Iris pigment epithelial cell (primary cell): Measurements from ENCODE around the gene NRG2.

Experiments
- DNase-seq: peaks from one replicate; pipeline ENCODE4 v3.0.0-alpha.2; 2011; ENCODE audit warnings: low read depth

NRG2 gene

DNA sequence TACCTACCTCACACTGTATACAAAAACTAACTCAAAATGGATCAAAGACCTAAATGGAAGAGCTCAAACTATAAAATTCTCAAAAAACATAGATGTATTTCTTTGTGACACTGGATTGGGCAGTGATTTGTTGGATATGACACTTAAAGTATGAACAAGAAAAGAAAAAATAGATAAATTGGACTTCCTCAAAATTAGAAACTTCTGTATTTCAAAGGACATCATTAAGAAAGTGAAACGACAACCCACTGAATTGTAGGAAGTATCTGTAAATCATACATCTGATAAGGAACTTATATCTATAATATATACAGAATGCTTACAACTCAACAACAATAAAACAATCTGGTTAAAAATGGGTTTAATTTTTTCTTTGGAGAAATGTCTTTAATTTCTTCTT, 96.7 kb downstream of the NRG2 start:
- DNase-seq, result no peak

DNA sequence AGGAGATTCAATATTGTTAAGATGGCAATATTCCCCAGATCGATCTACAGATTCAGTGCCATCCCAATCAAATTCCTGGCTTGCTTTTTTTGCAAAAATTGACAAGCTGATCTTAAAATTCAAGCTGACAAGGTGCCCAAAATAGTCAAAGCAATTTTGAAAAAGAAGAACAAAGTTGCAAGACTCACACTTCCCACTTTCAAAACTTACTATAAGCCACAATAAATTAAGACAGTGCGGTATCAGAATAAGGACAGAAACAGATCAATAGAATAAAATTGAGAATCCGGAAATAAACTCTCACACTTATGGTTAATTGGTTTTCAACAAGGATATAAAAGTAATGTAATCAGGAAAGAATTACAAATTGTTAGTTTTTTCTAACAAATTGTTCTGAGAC, 97.1 kb downstream of the NRG2 start:
- no peak for DNase-seq

GRCh38 chr5:139942243-139942642, 100.9 kb downstream of the NRG2 start:
- no peak for DNase-seq

DNA sequence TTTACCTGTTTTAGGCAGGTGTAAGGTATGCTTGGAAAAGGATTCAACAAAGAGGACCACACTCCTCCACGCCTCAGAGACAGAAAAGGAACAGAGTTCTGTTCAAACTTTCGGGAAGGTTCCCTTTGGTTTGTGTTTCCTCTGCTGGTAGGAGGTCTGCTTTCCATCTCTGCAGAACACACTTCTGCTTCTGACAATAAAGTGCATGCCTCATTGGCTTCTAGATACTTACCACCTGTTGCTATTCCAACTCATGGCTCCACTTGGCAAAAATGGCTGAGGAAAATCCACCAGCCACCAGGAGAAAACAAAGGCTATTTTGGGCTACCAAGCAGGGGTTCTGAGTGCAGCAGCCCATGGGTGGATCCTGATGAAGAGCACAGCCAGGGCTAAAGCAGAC, 112.7 kb downstream of the NRG2 start:
- no peak for DNase-seq

- no peak for DNase-seq
These were observed 116.1 kb downstream of the NRG2 start for GRCh38 chr5:139926797-139927503.

DNA sequence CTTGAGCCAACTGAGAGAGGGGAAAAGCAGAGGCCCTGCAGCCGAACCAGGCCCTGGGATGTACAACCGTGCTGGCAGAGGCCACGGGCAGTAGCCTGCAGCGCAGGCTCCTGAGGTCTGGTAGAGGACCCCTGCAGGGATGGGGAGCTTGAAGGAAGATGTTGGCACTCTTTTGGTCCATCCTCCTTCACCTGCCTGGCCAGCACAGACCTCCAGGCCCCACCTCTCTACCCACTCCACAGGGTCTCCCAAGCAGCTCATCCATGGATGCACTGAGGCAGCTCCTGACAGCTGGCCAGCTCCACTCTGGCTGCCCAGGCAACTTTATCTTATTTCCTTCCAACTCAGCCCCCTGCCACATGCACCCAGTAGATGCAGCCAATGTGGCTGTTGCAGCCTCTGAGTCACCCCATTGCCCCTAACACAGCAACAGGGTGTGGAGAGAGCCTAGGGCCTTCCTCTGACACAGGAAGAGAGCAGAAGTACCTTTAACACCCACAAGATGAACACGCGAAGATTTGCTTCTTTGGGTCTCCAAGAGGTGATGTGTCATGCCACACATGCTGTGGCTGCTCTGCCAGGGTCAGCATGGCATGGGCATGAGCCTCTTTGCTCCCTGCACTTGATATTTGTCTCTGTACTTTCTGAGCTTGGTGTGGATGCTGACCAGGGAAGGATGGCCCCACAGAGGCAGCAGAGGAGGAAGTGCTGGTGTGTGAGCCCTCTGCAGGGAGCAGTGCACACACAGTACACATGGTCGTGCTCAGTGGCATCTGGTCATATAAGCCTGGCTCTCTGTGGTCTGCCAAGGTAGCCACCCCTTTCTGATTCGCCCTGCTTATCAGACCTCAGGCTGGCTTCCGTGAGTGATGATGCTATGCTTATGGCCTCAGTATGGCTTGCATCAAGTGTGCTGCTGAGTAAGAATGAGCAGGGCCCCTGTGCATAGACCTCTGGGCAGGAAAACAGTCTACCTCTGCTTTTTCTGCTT, 117.2 kb downstream of the NRG2 start:
- no peak for DNase-seq

GRCh38 chr5:139925216-139925562, 117.9 kb downstream of the NRG2 start:
- no peak for DNase-seq

GRCh38 chr5:139924294-139925215, 118.5 kb downstream of the NRG2 start:
- no peak for DNase-seq

GRCh38 chr5:139919308-139919707, 123.8 kb downstream of the NRG2 start:
- peak; percentile 5 for DNase-seq

GRCh38 chr5:139915834-139916233, 127.3 kb downstream of the NRG2 start:
- DNase-seq, result no peak

DNA sequence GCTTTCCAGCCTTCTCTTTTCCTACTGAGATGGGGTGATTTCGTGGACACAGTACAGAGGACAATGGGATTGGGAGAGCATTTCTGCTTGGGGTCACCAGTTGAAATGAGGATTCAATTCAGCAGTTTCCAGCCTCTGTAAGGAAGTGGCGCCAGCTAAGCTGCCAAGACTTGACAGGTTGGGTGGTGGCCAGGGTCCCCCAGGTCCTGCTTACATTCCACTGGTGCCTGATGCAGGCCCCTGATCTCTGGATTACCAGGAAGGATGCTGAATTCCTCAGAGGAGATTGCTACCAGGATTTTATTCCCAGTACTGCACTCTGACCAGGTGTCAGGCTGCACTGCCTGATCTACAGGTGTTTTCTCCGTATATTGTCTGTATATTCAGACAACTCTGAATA, 127.8 kb downstream of the NRG2 start:
- no peak for DNase-seq

DNA sequence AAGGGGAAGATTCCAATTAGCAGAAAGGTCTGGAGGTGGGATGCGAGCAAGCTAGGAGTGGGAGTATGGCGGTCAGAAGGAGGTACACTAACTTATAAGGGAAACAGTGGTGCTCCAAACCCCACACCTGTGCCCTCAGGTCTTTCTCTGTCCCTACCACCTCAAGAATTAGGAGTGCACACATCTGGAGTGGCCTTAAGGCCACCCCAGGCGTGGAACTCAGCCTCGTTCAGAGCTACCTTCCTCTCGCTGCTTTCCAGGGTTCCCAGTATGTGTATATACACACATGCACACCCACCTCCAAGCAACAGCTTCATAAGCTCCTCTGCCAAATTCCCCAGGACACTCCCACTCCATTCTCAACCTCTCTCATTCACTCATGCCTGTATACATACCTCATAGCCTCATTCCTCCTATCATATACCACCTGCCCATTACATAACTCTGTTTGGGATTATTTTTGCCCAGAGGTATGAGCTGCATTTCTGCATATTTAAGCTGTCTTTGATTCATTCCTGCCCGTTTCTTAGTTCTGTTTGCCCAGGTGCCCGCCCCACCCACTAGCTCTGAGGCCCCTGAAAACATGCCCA, 128.8 kb downstream of the NRG2 start:
- DNase-seq, result no peak

DNA sequence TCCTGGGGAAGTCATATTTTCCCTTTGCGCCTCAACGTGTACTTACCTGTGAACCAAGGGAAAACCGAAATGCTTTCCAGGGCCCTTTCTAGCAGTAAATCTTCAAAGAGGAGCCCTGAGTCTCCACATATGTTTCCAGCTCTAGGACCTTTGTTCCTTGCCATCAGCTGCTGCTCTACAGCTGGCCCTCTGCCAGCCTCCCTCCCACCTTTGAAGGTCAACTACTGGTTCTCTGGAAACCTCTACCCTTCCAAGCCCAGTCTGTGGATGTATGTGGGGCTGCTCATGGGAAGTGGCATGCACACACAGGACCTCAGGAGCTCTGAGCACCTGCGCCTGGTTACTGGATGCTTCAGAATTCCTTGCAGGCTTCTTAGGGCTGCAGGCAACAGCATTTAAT, 130.3 kb downstream of the NRG2 start:
- DNase-seq, result no peak

DNA sequence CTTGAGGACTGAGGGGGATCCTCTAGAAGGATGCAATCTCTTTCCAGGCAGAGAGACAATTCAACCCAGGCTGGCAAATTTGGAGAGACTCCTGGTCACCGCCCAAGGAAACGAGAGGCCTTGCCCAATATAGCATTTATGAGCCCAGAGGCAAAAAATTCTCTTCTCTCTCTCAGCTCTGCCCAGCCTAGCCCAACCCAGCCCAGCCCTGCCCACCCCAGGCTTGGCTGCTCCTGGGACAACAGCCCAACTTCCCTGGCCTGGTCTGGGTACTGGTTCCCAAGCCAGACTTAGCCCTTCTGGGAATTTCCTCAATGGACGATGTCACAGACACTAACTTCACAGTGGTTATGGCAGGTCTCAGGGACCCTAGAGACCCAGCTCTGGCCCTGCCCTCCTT, 130.9 kb downstream of the NRG2 start:
- no peak for DNase-seq

GRCh38 chr5:139911425-139912120, 131.5 kb downstream of the NRG2 start:
- DNase-seq, result no peak

GRCh38 chr5:139910901-139911300, 132.2 kb downstream of the NRG2 start:
- no peak for DNase-seq

- DNase-seq, result no peak
These were observed 133.1 kb downstream of the NRG2 start for GRCh38 chr5:139910036-139910435.

GRCh38 chr5:139908749-139909148, 134.3 kb downstream of the NRG2 start:
- DNase-seq, result peak; percentile 39

DNA sequence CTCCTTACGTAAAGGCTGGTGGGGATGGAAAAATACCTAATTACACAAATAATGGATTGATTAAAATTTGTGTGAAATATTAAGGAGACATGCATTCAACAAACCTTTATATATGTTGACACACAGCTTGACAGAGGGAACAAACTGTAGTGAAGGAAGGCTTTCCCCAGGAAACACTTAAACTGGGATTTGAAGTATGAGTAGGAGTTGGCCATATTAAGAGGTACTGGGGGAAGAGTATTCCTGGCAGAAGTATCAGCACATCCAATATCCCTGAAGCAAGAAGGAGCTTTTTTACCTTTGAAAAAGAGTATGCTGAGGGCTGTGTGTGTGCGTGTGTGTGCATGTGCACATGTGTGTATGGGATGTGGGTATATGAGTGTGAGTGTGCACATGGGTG, 136.4 kb downstream of the NRG2 start:
- DNase-seq, result no peak

DNA sequence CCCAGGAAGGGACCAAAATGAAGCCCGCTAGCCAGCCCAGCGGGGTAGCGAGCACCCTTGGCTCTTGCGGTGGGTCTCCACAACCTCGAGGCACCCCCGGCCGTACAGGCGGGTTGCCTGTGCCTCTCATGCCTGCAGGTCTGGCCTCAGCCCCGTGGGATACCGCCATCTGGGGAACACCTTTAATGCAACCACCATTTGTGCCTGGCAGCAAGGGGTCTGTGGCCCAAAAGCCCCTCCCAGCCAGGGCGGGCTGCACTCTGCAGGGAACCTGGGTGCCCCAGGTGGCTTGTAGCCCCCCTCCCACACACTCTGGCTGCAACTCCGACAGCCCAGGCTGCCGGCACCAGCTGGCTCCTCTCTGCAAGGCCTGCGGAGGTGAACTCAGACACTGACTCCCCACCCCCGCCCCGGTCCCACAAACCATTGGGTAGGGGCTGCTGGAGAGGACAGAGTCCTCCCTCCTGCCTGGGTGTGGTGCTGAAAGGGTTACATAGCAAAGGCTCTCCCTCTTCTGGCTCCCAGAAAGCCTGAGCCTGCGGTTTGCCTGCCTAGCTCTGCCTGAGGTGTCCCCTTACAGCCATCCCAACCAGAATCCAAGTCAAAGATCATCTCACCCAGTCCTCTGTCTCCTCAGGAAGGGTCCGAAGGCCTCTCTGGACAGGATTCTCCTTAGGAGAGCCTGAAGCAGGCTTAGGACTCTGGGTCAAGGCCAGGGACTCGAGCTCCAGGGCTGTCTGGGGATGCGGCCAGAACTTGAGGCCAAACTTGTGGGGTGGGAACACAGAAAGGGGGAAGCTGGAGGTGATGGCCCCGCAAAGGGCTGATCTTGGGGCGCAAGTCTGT, 138.1 kb downstream of the NRG2 start:
- peak; percentile 14 for DNase-seq

DNA sequence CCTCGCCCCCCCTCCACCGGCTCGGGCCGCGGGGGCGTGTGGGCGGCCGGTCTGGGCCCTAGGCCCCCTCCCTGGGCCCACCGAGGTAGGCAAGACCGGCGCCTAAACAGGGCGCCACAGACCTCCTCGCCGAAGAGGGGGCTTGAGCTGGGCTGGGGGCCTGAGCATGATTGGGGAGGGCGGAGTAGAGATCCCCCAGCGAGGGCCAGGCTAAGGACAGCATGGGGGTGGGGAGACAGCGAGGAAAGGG, 138.6 kb downstream of the NRG2 start:
- DNase-seq, result no peak
